ENCODE data around the gene CEP70. TPM values are rescaled to one million over a fixed set of nuclear protein-coding genes. Genes with fewer than 3 reads are reported as not detected.

CEP70 gene
- total RNA-seq, 2 donors from 2014 or later, result 36.9 to 37.4 TPM

DNA sequence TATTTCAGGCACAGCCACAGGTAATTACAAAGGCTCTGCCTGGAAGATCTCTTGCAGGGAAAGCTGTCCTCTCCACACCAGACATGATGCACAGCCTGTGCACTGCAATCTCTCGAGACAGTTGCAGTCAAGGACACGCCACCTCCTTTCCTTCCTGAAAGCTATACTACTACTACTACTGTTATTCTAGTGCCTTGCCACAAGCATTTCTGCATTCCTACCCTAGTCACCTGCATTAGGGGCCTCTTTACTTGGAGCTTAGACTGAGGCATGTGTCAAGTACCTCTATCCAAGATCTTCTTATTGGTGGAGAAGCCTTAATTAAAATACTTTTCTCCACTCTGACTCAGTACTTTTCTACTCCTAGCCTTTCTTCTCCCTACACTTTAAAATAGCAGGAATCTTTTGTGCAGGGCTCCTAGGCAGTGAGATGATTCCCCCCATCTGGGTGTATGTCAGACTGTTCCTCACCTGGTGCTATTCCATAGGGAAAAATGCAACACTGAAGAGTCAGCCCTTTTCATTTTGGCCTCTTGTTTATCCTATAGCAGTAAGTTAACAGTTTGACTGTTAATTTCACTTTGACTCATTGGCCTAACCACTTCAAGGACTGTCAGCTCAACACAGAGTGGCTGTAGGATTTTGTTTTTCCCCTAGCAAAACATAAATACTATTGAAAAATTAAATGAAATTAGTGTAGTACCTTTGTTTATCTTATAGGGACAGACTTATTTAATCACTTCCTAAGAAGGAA, 80.8 kb downstream of the CEP70 start:
- DNase-seq (no peak), ATAC-seq (no peak)
- Histone ChIP-seq H3K27me3 (no peaks in the 10 kb centered on the region), H3K4me1 (no peaks in the 10 kb centered on the region), H3K9me3 (peaks cover 0 to 6% (median 0%) of the 10 kb centered on the region in 3 donors), H3K4me3 (no peak overlapping the region), H3K27ac (no peak overlapping the region), H3K36me3 (replicated peaks in 1 of 2; ENCODE audit: insufficient read depth in 1 of 2, low read depth in 2 of 2) (peaks cover 2 to 4% of the 10 kb centered on the region in 2 donors)
- intact Hi-C loops (cut with DNase I), result no loop called here
- TF ChIP-seq, protein P1, sequence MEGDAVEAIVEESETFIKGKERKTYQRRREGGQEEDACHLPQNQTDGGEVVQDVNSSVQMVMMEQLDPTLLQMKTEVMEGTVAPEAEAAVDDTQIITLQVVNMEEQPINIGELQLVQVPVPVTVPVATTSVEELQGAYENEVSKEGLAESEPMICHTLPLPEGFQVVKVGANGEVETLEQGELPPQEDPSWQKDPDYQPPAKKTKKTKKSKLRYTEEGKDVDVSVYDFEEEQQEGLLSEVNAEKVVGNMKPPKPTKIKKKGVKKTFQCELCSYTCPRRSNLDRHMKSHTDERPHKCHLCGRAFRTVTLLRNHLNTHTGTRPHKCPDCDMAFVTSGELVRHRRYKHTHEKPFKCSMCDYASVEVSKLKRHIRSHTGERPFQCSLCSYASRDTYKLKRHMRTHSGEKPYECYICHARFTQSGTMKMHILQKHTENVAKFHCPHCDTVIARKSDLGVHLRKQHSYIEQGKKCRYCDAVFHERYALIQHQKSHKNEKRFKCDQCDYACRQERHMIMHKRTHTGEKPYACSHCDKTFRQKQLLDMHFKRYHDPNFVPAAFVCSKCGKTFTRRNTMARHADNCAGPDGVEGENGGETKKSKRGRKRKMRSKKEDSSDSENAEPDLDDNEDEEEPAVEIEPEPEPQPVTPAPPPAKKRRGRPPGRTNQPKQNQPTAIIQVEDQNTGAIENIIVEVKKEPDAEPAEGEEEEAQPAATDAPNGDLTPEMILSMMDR (IDR thresholded peaks at IDR 0.05), result no peak
- TF ChIP-seq POLR2A (IDR thresholded peaks at IDR 0.05), result no peak
- 68 to 80% methylated on average over 2 of the region's 2 CpGs for WGBS, 2 donors

DNA sequence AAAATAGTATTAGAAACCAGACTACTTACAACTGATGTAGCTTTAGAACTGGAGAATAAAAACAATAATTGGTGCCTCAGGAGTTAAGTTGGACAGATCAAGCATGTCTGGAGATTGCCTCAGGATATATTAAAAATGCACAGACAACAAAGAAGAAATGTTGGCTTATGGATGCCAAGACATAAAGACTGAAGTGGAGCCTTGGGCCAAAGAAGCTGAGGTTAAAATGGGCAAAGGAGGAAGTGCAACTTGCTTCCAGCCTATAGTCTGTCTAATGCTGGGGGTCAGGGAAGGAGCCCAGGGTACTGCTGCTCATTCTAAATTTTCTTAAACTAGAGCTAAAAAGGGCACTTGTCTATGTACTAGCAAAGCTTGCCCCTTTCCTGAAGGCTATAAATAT, 82.1 kb downstream of the CEP70 start:
- Histone ChIP-seq H3K36me3 (replicated peaks in 1 of 2; ENCODE audit: insufficient read depth in 1 of 2, low read depth in 2 of 2) (peaks cover 0 to 2% of the 10 kb centered on the region in 2 donors), H3K27me3 (no peaks in the 10 kb centered on the region), H3K9me3 (no peaks in the 10 kb centered on the region), H3K27ac (no peak overlapping the region), H3K4me3 (no peak overlapping the region), H3K4me1 (no peaks in the 10 kb centered on the region)
- intact Hi-C loops (cut with DNase I), result no loop called here
- no peak for ATAC-seq
- no peak for TF ChIP-seq POLR2A (IDR thresholded peaks at IDR 0.05)
- TF ChIP-seq, protein P1 (IDR thresholded peaks at IDR 0.05), result no peak
- DNase-seq, result no peak

- intact Hi-C loops (cut with DNase I), result no loop called here
These were observed 84.5 kb downstream of the CEP70 start for GRCh38 chr3:138509586-138509985.

GRCh38 chr3:138507524-138507923, 86.5 kb downstream of the CEP70 start:
- ATAC-seq, result no peak
- peaks cover 0 to 2% of the 10 kb centered on the region in 2 donors for H3K36me3 ChIP-seq (replicated peaks in 1 of 2; ENCODE audit: insufficient read depth in 1 of 2, low read depth in 2 of 2)
- 94 to 99% methylated on average over 3 of the region's 3 CpGs for WGBS, 2 donors
- no peaks in the 10 kb centered on the region for H3K4me1 ChIP-seq
- intact Hi-C loops (cut with DNase I), result no loop called here
- no peaks in the 10 kb centered on the region for H3K9me3 ChIP-seq
- no peak overlapping the region for H3K27ac ChIP-seq
- H3K4me3 ChIP-seq, result no peak overlapping the region
- no peak for DNase-seq
- TF ChIP-seq, protein P1 (IDR thresholded peaks at IDR 0.05), result no peak
- TF ChIP-seq POLR2A (IDR thresholded peaks at IDR 0.05), result no peak
- no peaks in the 10 kb centered on the region for H3K27me3 ChIP-seq

More at GRCh38 chr3:138509586-138509985, 84.5 kb downstream of the CEP70 start:
- WGBS, 2 donors, result 93 to 100% methylated on average over 2 of the region's 2 CpGs
- no peak overlapping the region for H3K4me3 ChIP-seq
- H3K36me3 ChIP-seq (replicated peaks in 1 of 2; ENCODE audit: insufficient read depth in 1 of 2, low read depth in 2 of 2), result peaks cover 0 to 2% of the 10 kb centered on the region in 2 donors
- DNase-seq, result no peak
- no peak overlapping the region for H3K27ac ChIP-seq
- no peaks in the 10 kb centered on the region for H3K9me3 ChIP-seq
- H3K4me1 ChIP-seq, result no peaks in the 10 kb centered on the region
- no peak for ATAC-seq
- no peaks in the 10 kb centered on the region for H3K27me3 ChIP-seq
- TF ChIP-seq POLR2A (IDR thresholded peaks at IDR 0.05), result no peak
- TF ChIP-seq, protein P1 (IDR thresholded peaks at IDR 0.05), result no peak

DNA sequence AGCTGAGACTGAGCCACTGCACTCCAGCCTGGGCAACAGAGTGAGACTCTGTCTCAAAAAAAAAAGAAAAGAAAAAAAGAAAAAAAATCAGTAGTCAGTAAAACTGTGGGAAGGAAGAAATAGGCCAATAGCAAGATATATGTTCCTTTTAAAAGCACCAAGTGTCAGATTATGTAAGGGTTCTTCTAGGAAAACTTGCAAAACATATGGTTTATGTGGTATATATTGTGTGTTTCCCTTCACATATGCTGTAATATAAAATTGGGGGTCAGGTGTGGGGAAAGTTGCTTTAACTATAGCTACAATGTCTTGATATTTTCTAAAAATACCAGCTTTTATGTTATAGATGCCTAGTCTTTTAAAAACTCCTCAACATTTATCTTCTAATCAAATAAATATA, 95.1 kb downstream of the CEP70 start:
- no peak overlapping the region for H3K4me3 ChIP-seq
- intact Hi-C loops (cut with DNase I), result no loop called here
- ATAC-seq (no peak), DNase-seq (no peak)
- H3K27ac ChIP-seq, result no peak overlapping the region
- no peak for TF ChIP-seq POLR2A (IDR thresholded peaks at IDR 0.05)
- TF ChIP-seq, protein P1 (IDR thresholded peaks at IDR 0.05), result no peak
- peaks cover 0 to 2% of the 10 kb centered on the region in 2 donors for H3K36me3 ChIP-seq (replicated peaks in 1 of 2; ENCODE audit: insufficient read depth in 1 of 2, low read depth in 2 of 2)
- peaks cover 0 to 3% of the 10 kb centered on the region in 2 donors for H3K27me3 ChIP-seq
- no peaks in the 10 kb centered on the region for H3K9me3 ChIP-seq
- H3K4me1 ChIP-seq, result peaks cover 9% of the 10 kb centered on the region

Measured in body of pancreas (tissue), 4 donors.